HCT116 (cell line): ENCODE results near the gene DCAF6.

ENCODE experiments used
- CBX3 ChIP-seq: IDR thresholded peaks from 2 replicates; pipeline ENCODE4 v1.6.1; 2012; ENCODE audit warnings: low read depth
- CTCF ChIP-seq, 3 experiments: fragments of 200-600 bp in 1 of 3; sonication (generic) in 1 of 3; IDR thresholded peaks in 2 of 3; conservative IDR thresholded peaks in 1 of 3; 2 replicates each; pipeline ENCODE4 v1.5.1; 2012 to 2017; ENCODE audit warnings: low read depth in 2 of 3, low read length in 2 of 3, antibody characterized with exemption in 1 of 3, borderline replicate concordance in 1 of 3, control low read depth in 1 of 3, mild to moderate bottlenecking in 1 of 3, mixed read lengths in 1 of 3, mixed run types in 1 of 3, moderate library complexity in 1 of 3; ENCODE audit not compliant: insufficient read depth in 1 of 3
- EZH2 ChIP-seq: fragments of 200-600 bp; sonication (generic); IDR thresholded peaks from 2 replicates; pipeline ENCODE4 v1.6.1; 2017; ENCODE audit warnings: antibody characterized with exemption, mixed run types
- POLR2A ChIP-seq: IDR thresholded peaks from 2 replicates; pipeline ENCODE4 v1.7.0; 2011; ENCODE audit warnings: borderline replicate concordance; ENCODE audit not compliant: insufficient read depth, insufficient read length; ENCODE audit errors: extremely low read depth
- POLR2AphosphoS5 ChIP-seq: IDR thresholded peaks from 2 replicates; pipeline ENCODE4 v1.6.1; 2011; ENCODE audit warnings: mild to moderate bottlenecking, low read depth, low read length, moderate library complexity

- TF ChIP-seq CBX3 (no peak), CTCF (IDR thresholded peaks at IDR 0.05 in 2 of 3, conservative IDR thresholded peaks at IDR 0.05 in 1 of 3; ENCODE audit: borderline replicate concordance in 1 of 3, insufficient read depth in 1 of 3, low read depth in 2 of 3, low read length in 2 of 3) (no peak), POLR2A (no peak), POLR2AphosphoS5 (no peak), EZH2 (no peak)
These were observed 13.0 kb upstream of the DCAF6 start for GRCh38 chr1:167923324-167924056.
